GM21528 (cell line): Measurements from ENCODE around the gene TBC1D10B.
A peak's percentile ranks its signal among the peaks of the same experiment; 100 is the strongest.
"Not testable (repeated sequence)": the region's sequence is repeated elsewhere in the genome, so short reads cannot be mapped to it uniquely, and the experiment has no call there.

Experiments
- ATAC-seq: cut with Tn5 transposase; IDR thresholded peaks from one replicate; pipeline ENCODE4 v1.9.1; 2021; ENCODE audit warnings: mild to moderate bottlenecking, moderate library complexity; ENCODE audit not compliant: unreplicated experiment, low FRiP score

TBC1D10B gene

DNA sequence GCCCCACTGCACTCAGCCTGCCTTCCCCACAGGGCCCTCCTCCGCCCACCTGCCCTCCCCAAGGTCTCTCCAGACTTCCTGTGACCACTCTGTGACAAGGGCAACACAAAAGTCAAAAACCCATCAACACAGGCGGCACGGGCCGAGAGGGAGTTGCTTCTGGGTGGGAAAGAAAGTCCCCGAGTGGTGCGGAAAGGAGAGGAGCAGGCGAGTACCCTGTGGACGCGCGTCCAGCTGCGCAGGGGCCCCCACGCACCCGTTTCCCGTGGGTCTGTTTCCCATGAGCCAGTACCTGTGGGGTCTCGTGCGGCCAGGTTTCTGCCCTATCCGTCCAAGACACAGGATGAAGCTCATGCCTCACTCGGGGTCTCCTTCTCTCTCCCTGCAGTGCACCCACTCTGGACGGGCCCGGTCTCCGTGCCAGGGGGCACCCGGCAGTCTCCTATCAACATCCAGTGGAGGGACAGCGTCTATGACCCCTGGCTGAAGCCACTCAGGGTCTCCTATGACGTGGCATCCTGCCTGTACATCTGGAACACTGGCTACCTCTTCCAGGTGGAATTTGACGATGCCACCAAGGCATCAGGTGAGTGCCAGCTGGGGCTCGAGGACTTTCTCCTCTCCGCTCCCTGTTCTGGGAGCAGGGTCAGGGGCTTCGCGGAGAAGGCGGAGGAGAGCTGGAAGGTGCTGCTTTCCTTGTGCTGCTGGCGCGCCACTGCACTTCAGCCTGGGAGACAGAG lies 27.4 kb downstream of the TBC1D10B start:
- ATAC-seq = no peak

DNA sequence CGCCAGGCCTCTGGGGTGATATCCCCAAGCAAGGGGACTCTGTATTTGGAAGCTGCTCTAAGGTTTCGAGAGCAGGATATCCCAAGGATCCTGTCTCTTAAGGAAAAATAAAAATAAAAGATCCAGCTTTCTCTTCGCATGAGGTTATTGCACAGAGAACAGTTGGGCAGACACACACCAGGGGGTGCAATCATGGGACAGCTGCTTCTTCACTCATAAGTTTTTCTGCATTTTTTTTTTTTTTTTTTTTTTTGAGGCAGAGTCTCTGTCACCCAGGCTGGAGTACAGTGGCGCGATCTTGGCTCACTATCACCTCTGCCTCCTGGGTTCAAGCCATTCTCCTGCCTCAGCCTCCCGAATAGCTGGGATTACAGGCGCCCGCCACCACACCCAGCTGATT lies 28.3 kb downstream of the TBC1D10B start:
- ATAC-seq = not testable (repeated sequence)

DNA sequence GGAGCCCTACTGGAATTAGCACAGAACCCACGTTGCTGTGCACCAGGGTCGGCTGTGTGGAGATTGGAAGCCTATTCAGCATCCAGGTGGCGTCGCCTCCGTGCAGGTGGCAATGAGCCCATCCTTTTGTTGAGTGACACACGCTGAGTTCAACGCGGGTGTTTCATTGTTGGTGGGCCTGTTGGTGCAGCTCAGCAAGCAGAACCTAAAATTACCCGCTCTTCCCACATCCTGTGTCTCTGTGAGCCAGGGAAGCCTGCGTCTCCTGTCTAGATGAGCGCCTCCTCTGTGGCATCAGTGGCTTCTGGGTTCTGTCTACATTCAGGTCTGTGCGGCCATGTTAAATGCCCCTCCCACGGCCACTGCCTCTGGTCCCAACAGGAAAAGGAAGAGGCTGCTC lies 29.7 kb downstream of the TBC1D10B start:
- ATAC-seq = no peak

DNA sequence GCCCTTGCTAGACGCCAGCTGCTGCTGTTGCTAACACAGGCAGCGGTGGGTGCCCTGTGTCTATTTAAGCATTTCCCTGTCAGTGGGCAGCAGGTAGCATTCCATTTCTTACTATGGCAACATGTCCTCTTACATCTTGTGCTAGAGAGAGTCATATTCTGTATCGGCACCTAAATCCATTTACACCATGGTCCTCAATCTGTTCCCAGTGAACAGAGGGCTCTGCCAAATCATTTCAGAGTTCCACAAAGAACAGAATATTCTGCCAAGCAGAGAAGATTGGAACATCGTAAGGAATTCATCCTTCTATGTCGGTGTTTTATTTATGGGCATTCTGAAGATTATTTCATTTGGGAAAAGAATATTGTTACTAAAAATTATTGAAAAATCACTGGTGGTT lies 31.6 kb downstream of the TBC1D10B start:
- not testable (repeated sequence) for ATAC-seq

DNA sequence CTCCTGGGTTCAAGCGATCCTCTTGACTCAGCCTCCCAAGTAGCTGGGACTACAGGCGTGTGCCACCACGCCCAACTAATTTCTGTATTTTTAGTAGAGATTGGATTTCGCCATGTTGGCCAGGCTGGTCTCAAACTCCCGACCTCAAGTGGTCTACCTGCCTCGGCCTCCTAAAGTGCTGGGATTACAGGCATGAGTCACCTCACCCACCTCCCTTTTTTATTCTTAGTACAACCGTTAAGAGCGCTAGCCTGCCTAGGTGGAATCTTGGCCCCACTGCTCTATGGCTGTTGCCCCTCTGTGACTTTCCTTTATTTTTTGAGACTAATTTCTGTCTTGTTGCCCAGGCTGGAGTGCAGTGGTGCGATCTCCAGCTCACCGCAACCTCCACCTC lies 32.3 kb downstream of the TBC1D10B start:
- ATAC-seq = not testable (repeated sequence)

DNA sequence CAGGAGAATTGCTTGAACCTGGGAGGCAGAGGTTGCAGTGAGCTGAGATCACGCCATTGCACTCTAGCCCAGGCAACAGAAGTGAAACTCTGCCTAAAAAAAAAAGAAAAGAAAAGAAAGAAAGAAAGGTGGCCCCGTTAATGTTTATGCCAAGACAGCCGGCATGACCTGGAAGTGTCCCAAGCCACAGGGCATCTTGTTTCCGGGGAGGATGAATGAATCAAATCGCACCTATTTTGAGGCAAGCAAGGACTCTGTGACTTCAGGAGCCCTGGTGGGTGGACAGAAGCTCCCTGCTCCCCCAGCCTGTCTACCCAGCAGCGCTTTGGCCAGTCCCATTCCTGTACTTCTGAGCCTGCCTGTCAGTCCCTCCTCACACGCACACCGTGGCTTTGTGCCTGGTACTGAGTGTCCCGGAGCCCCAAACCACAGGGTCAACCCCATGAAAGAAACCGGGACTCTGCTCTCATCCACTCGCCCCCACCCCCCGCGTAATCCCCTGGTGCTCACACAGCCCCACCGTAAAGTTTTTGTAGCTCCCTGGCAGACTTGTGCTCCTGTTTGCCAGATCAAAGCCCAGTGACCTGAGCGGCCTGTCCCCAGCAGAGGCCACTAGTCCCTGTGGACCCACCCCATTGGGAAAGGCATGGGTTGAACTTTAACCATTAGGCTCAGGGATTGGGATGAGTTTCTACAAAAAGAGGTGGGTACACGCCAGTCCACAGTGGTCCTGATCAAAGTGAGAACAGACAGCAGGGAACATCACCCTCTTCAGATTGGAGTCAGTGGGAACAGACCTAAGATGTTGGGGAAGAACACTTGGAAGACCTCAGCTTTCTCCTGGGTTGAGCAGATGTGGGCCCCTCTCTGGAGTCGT lies 34.5 kb downstream of the TBC1D10B start:
- ATAC-seq = peak; percentile 26

DNA sequence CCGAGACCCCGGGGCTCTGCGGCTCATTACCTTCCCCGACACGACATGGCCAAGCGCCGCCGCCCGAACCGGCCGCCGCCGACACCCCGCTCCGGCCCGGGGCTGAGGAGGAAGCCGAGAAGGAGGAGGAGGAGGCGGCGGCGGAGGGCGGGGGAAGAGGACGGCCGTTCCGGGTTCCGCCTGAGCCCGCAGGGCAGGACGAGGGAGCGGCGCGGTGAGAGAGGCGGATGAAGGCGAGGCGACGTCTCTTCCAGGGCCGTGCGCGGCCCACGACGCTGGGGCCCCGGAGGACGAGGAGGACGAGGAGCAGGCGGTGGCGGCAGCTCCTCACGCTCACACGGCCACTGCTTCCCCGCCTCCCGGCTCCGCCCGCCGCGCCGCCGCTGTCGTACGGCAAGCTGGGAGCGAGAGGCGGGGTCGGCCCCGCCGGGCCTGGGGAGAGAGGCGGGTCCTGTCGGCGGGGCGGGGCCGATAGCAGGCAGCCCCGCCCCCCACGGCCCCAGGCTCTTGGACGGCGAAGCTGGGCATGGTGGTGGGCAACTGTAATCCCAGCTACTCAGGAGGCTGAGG lies 35.2 kb downstream of the TBC1D10B start:
- ATAC-seq = peak; percentile 69

DNA sequence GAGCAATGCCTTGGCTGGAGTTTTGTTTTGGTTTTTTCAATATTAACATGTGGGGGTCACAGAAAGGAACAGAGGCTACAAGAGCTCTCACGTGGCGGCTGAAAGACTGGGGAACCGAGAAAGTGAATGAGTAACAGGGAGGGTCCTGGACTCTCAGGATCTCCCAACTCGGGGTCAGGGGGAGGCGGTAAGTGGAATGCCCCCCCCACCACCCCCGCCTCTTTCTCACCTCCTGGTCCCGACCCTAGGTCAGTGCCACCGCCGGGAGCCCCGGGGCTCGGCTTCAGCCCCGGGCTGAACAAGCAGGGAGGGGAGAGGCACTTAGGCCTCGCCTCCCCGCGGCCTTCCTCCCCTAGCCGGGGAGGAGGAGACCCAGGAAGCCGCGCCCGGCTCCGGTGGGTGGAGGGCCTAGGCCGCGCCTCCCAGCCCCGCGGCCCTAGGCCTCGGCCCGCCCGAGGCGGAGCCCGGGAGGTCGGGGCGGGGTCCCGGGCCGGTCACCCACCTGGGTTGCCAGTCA lies 35.8 kb downstream of the TBC1D10B start:
- ATAC-seq = peak; percentile 79

DNA sequence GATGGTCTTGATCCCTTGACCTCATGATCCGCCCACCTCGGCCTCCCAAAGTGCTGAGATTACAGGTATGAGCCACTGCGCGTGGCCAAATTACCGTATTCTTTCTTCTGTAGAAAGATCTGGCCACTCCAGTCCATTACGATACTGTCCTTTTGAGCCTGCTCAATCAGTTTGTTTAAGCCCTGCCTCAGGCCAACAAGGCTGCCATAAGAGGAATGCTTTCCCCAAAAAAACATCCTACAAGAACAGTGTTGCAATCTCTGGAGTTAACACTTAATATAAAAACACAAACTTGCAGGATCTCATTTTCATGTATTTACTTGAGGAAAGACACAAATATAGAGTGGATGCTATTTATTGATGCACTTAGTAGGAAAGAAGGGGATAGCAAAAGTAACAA lies 46.1 kb downstream of the TBC1D10B start:
- not testable (repeated sequence) for ATAC-seq

DNA sequence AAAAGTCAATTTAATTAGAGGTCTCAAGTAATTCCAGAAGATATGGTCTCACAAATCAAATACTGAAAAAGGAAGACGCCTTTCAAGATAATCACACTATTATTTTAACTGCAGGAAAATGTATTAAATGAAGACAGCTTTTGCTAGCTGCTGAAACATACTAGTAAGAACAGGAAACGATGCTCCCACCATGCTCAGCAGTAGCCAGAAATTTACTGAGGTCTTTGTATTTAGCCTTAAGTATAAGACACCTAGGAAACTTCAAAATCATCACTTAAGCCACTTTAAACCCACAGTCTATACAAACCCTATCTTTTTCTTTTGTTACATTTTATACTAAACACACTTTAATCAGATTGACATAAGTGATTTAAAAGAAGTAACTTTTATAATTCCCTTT lies 51.6 kb downstream of the TBC1D10B start:
- ATAC-seq = not testable (repeated sequence)

DNA sequence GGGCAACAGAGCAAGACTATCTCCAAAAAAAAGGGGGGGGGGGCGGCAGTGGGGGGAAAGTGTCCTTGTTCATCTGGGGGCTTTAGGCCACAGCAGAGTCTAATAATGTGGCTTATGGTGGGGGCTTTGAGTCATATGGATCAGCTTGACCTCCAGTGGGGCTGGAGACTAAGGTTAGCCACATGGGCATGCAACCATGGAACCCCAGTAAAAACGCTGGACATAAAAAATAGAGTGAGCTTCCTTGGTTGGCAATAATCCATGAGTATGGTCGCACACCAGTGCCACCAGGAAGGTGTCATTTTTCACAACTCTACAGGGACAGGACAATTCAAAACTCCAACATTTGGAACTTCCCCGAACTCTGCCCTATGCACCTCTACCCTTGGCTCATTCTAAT lies 59.4 kb downstream of the TBC1D10B start:
- ATAC-seq = not testable (repeated sequence)

DNA sequence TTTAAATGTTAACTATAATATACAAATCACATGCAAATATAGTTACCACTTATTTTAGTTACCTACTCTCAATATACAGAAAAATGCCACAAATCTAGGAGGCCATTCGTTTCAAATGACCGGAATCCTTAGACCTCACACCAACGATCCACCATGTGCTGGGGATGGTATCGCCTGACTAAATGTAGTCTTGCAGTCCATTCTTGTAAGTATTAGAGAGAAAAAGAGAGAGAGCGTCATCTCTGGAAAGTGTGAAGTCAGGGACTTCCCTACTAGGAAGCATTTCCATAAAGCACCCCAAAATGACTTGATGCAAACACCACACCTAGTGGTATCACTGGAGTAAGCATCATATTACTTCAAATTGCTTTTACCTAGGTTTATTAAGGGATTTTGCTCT lies 61.0 kb downstream of the TBC1D10B start:
- ATAC-seq = not testable (repeated sequence)
